ENCODE data around the gene SLC6A17.

SLC6A17 gene

DNA sequence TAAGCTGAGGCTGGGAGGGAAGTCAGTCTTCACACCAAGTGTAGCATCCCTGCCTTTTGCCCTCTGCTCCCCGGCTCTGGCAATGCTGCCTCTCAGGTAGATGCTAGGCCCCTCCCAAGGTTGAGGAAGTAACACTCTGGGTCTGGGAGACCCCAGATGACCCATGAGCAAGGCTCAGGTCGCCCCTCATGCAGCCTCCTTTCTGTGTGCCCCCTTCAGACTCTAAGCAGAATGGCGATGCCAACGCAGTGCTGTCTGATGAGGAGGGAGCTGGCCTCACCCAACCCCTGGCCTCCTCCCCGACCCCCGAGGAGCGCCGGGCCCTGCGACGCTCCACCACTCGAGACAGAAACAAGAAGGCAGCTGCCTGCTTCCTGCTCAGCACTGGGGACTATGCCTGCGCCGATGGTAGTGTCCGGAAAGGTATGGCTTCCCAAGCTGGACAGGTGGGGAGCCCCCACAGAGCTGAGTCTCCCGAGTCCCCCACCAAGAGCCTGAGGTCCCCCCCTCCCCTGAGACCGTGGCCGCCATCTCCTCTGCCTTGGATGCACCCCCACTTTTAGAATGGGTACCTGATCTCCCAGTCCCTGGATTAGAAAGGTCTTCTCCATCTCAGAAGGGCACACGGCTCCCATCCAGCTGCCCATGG is 75.6 kb downstream of the SLC6A17 start:
- H3K9me3 Mint-ChIP-seq = no peaks in the 10 kb centered on the region
- no peaks in the 10 kb centered on the region for H3K27me3 Mint-ChIP-seq
- H3K4me3 Mint-ChIP-seq = no peak overlapping the region
- H3K27ac Mint-ChIP-seq (ENCODE audit: low read depth) = no peak overlapping the region
- H3K36me3 Mint-ChIP-seq (ENCODE audit: insufficient read depth) = peaks cover 4% of the 10 kb centered on the region
- no peaks in the 10 kb centered on the region for H3K4me1 Mint-ChIP-seq
- DNase-seq (ENCODE audit: low spot score in 2 of 2) = no peak
- ATAC-seq (replicated peaks; ENCODE audit: extremely low read depth, poor library complexity, severe bottlenecking) = no peak

GRCh38 chr1:110227774-110228173 is 77.5 kb downstream of the SLC6A17 start:
- no peak for ATAC-seq (replicated peaks; ENCODE audit: extremely low read depth, poor library complexity, severe bottlenecking)
- Mint-ChIP-seq H3K27ac (ENCODE audit: low read depth) (no peak overlapping the region), H3K9me3 (no peaks in the 10 kb centered on the region), H3K36me3 (ENCODE audit: insufficient read depth) (peaks cover 4% of the 10 kb centered on the region), H3K27me3 (no peaks in the 10 kb centered on the region), H3K4me1 (no peaks in the 10 kb centered on the region), H3K4me3 (no peak overlapping the region)
- no peak for DNase-seq (ENCODE audit: low spot score in 2 of 2)

DNA sequence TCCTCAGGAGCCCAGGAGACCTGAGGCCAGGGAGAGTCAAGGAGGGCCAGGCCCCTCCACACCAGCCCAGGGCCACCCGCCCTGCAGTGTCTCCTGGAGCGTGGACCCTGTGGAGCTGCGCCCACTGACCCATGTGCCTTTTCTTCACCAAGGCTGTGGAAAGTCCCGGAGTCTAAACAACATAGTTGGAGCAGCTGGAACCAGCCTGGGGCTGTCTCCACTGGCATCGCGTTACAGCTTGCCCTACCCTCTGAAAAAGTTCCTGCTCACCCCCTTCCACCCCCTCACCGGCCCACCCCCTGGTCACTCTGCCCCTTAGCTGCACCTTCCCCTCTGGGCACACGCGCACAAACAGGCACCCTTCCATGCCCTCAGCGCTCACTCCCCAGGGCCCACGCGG is 78.1 kb downstream of the SLC6A17 start:
- ATAC-seq (replicated peaks; ENCODE audit: extremely low read depth, poor library complexity, severe bottlenecking) = no peak
- Mint-ChIP-seq H3K4me1 (no peaks in the 10 kb centered on the region), H3K36me3 (ENCODE audit: insufficient read depth) (peaks cover 5% of the 10 kb centered on the region), H3K9me3 (no peaks in the 10 kb centered on the region), H3K4me3 (no peak overlapping the region), H3K27me3 (no peaks in the 10 kb centered on the region), H3K27ac (ENCODE audit: low read depth) (no peak overlapping the region)
- DNase-seq (ENCODE audit: low spot score in 2 of 2) = no peak

GRCh38 chr1:110228869-110229268 is 78.6 kb downstream of the SLC6A17 start:
- Mint-ChIP-seq H3K4me3 (no peak overlapping the region), H3K9me3 (no peaks in the 10 kb centered on the region), H3K4me1 (no peaks in the 10 kb centered on the region), H3K36me3 (ENCODE audit: insufficient read depth) (peaks cover 5% of the 10 kb centered on the region), H3K27ac (ENCODE audit: low read depth) (no peak overlapping the region), H3K27me3 (no peaks in the 10 kb centered on the region)
- DNase-seq (ENCODE audit: low spot score in 2 of 2) = no peak
- no peak for ATAC-seq (replicated peaks; ENCODE audit: extremely low read depth, poor library complexity, severe bottlenecking)

- no peak for ATAC-seq (replicated peaks; ENCODE audit: extremely low read depth, poor library complexity, severe bottlenecking)
- Mint-ChIP-seq H3K36me3 (ENCODE audit: insufficient read depth) (peaks cover 5% of the 10 kb centered on the region), H3K9me3 (no peaks in the 10 kb centered on the region), H3K27ac (ENCODE audit: low read depth) (no peak overlapping the region), H3K4me1 (no peaks in the 10 kb centered on the region), H3K4me3 (no peak overlapping the region), H3K27me3 (no peaks in the 10 kb centered on the region)
- no peak for DNase-seq (ENCODE audit: low spot score in 2 of 2)
These were observed 79.2 kb downstream of the SLC6A17 start for GRCh38 chr1:110229348-110230001.

DNA sequence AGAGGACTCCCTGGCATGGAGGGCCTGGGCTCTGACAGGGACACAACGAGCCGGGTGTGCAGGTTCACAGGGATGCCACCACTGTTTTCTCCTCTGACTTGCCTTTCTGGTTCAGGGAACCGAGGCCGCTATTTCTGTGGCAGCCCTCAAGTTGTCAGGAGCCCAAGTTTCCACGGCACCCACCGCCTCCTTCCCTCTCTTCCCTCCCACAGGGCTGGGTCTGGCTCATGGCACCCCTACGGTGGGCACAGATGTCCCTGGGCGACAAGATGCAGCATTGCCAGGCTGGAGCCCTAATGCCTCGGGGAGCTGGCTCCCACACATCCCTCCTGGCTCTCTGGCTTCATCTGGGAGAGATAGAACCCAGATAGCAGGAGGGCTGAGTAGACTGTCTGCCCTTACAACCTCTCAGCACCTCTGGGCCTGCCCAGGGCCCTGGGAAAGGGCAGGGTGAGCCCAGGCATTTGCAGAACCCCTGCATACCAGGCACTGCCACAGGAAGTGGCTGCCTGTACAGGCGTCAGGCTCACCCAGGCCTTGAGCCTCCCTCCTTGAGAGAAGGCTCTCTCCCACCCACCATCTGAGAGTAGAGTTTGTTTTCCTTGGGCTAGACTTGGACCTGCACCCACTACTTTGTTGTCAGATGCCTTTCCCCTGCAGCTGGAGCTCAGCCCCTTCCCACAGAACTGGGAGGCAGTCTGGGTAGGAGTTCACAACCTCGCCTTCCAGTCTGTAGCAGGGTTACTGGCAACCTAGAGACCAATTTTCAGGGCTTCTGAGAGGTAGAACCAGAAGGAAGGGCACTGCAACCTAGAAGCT is 80.3 kb downstream of the SLC6A17 start:
- no peak for ATAC-seq (replicated peaks; ENCODE audit: extremely low read depth, poor library complexity, severe bottlenecking)
- H3K27ac Mint-ChIP-seq (ENCODE audit: low read depth) = no peak overlapping the region

DNA sequence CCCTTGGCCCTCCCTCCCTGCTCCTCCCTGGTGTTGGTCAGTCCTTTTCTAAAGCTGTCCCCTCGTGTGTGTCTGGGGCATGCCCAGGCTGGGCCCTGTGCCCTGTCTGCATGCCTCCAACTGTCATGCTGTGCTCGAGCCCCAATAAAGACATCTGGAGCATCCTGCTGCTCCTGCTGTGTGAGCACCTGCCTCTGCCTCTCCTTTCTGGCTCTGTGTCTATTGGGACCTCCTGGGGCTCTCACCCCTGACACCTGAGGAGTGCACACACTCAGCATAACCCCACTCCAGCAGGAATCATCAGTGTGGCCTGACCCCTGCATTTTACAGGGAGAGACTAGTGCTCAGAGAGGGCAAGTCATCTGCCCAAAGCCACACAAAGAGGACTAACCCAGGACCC is 83.6 kb downstream of the SLC6A17 start:
- DNase-seq (ENCODE audit: low spot score in 2 of 2) = no peak
- H3K9me3 Mint-ChIP-seq = no peaks in the 10 kb centered on the region
- H3K27me3 Mint-ChIP-seq = no peaks in the 10 kb centered on the region
- H3K36me3 Mint-ChIP-seq (ENCODE audit: insufficient read depth) = peaks cover 5% of the 10 kb centered on the region
- H3K27ac Mint-ChIP-seq (ENCODE audit: low read depth) = peak overlapping the region; percentile 30
- H3K4me3 Mint-ChIP-seq = no peak overlapping the region
- H3K4me1 Mint-ChIP-seq = no peaks in the 10 kb centered on the region
- ATAC-seq (replicated peaks; ENCODE audit: extremely low read depth, poor library complexity, severe bottlenecking) = no peak

More for the DNA sequence above, 80.3 kb downstream of the SLC6A17 start:
- DNase-seq (ENCODE audit: low spot score in 2 of 2) = no peak
- Mint-ChIP-seq H3K36me3 (ENCODE audit: insufficient read depth) (peaks cover 7% of the 10 kb centered on the region), H3K9me3 (no peaks in the 10 kb centered on the region), H3K4me1 (no peaks in the 10 kb centered on the region), H3K27me3 (no peaks in the 10 kb centered on the region), H3K4me3 (no peak overlapping the region)

GRCh38 chr1:110234691-110235090 is 84.4 kb downstream of the SLC6A17 start:
- H3K27ac Mint-ChIP-seq (ENCODE audit: low read depth) = no peak overlapping the region
- ATAC-seq (replicated peaks; ENCODE audit: extremely low read depth, poor library complexity, severe bottlenecking) (no peak), DNase-seq (ENCODE audit: low spot score in 2 of 2) (no peak)
- no peak overlapping the region for H3K4me3 Mint-ChIP-seq
- H3K9me3 Mint-ChIP-seq = no peaks in the 10 kb centered on the region
- no peaks in the 10 kb centered on the region for H3K27me3 Mint-ChIP-seq
- H3K4me1 Mint-ChIP-seq = no peaks in the 10 kb centered on the region
- H3K36me3 Mint-ChIP-seq (ENCODE audit: insufficient read depth) = peaks cover 5% of the 10 kb centered on the region

DNA sequence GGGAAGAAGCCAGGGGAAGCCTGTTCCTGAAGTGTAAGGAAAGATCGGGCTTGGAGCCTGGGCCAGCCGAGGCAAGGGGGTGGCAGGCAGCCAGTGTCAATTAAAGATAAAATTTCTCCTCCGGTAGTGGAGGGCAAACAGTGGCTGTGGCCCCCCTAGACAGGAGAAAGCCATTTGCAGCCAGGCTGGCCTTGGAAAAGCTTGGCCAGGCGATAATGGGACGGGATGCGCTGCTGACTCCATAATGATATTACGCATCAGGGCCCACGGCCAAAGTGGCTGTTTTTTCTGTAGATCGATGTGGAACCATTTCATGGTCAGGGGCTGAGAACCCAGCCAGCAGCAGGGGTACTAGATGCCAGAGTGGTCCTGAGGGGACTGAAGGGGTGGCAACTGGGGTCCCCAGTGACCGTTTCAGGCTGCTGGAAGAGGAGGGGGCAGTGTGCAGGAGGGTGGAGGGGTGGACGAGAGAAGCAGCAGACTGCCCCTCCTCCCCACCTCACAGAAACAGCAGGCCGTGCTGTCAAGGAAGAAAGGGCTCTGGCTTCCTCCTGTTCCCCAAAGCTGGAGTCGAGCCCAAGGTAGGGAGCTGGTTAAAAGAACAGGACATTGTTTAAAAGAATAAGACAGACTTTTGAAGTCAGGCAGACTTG is 85.0 kb downstream of the SLC6A17 start:
- H3K36me3 Mint-ChIP-seq (ENCODE audit: insufficient read depth) = peaks cover 3% of the 10 kb centered on the region
- no peak overlapping the region for H3K4me3 Mint-ChIP-seq
- no peaks in the 10 kb centered on the region for H3K27me3 Mint-ChIP-seq
- no peaks in the 10 kb centered on the region for H3K4me1 Mint-ChIP-seq
- no peak overlapping the region for H3K27ac Mint-ChIP-seq (ENCODE audit: low read depth)
- no peak for ATAC-seq (replicated peaks; ENCODE audit: extremely low read depth, poor library complexity, severe bottlenecking)
- no peaks in the 10 kb centered on the region for H3K9me3 Mint-ChIP-seq
- DNase-seq (ENCODE audit: low spot score in 2 of 2) = no peak

GRCh38 chr1:110235834-110236682 is 85.8 kb downstream of the SLC6A17 start:
- ATAC-seq (replicated peaks; ENCODE audit: extremely low read depth, poor library complexity, severe bottlenecking) (peak; percentile 24), DNase-seq (ENCODE audit: low spot score in 2 of 2) (no peak)
- Mint-ChIP-seq H3K36me3 (ENCODE audit: insufficient read depth) (peaks cover 3% of the 10 kb centered on the region), H3K4me3 (no peak overlapping the region), H3K9me3 (no peaks in the 10 kb centered on the region), H3K27ac (ENCODE audit: low read depth) (no peak overlapping the region), H3K4me1 (no peaks in the 10 kb centered on the region), H3K27me3 (no peaks in the 10 kb centered on the region)

DNA sequence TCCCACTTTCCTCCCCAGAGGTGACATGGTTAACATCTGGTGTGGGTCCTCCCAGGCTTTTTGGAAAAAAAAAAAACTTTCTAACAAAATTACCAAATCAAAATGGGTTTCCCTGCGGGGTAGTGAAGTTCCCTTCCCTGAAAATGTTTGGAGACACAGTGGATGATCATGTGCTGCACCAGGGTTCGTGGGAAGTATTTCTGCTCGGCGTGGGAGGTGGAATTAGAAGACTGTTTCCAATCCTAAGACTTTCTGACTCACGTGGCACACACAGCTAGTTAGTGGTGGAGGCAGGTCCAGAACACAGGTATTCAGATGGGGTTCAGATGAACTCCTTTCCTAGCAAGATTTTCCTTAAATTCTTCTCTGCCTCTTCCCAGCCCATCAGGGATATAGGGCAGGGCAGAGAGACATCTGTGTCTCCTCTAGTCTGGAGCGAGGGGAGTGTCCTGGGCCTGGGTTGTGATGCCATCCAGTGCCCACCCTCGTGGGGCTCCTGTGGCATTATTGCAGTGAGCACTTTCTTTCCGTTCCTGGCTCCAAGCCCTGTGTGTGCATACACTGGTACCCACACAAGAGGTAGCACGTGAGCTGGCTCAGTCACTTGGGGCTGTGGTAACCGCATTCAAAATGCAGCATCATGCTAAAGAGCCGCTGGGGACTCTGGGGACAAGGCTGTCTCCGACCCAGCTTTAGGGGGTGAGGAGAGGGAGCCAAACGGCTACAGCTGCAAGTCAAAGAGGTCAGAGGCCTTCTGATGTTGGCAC is 87.3 kb downstream of the SLC6A17 start:
- DNase-seq (ENCODE audit: low spot score in 2 of 2) = no peak
- H3K4me1 Mint-ChIP-seq = no peaks in the 10 kb centered on the region
- peaks cover 3% of the 10 kb centered on the region for H3K36me3 Mint-ChIP-seq (ENCODE audit: insufficient read depth)
- H3K4me3 Mint-ChIP-seq = no peak overlapping the region
- no peaks in the 10 kb centered on the region for H3K27me3 Mint-ChIP-seq
- H3K27ac Mint-ChIP-seq (ENCODE audit: low read depth) = no peak overlapping the region
- ATAC-seq (replicated peaks; ENCODE audit: extremely low read depth, poor library complexity, severe bottlenecking) = no peak
- H3K9me3 Mint-ChIP-seq = no peaks in the 10 kb centered on the region

Measured in central memory CD8-positive, alpha-beta T cell (primary cell).